ENCODE data around the gene FGF14.

The FGF14 gene

DNA sequence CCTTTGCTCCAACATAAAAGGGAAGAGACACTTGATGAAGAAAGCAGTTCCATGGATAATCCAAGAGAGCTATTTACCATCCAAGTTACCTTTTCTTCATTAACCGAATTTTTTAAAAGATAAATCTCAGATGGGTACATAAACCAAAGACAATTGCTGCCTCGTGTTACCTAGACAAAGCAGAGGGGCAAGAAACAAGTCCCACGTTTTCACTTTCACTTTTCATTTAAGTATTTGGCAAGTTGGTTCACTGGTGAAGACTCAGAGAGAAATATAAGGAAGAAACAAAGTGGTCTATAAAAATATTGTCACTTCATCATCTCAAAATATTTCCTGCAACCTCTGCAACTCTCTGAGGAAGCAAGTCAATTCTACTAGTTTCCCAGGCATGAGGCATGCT is 446.1 kb downstream of the FGF14 start:
- H3K27ac ChIP-seq (ENCODE audit: low read depth, low read length), result no peak overlapping the region
- no peak overlapping the region for H3K4me3 ChIP-seq (ENCODE audit: low read depth, low read length)

DNA sequence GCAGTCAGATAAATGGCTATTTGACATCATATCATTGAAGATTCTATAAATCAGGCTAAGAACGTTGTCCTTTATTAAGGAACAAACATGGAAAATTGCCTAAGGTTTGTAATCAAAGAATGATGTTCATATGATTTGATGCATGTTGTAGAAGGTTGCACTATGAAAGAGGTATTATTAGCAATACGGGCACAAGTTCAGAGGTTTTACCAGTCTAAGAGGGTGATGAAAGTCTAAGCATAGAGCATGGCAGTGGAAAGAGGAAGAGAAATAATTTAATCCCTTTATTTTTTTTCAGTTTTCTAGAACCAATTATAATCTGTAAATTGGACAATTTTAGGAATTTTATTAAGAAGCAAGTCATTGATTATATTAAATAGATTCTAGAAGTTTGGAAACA is 450.7 kb downstream of the FGF14 start:
- Histone ChIP-seq H3K36me3 (ENCODE audit: control insufficient read depth, insufficient read depth, low read length) (no peaks in the 10 kb centered on the region), H3K4me3 (ENCODE audit: low read depth, low read length) (no peak overlapping the region), H3K9me3 (ENCODE audit: control insufficient read depth, insufficient read depth, low read length) (no peaks in the 10 kb centered on the region), H3K9ac (ENCODE audit: low read depth, low read length) (no peak overlapping the region), H3K4me1 (ENCODE audit: control insufficient read depth, insufficient read depth, low read length) (peaks cover 3% of the 10 kb centered on the region; the same call in 1 of the 2 replicates), H3K27ac (ENCODE audit: low read depth, low read length) (no peak overlapping the region), H3K27me3 (ENCODE audit: control insufficient read depth, insufficient read depth, low read length) (no peaks in the 10 kb centered on the region)

More for the DNA sequence above, 446.1 kb downstream of the FGF14 start:
- Histone ChIP-seq H3K27me3 (ENCODE audit: control insufficient read depth, insufficient read depth, low read length) (no peaks in the 10 kb centered on the region), H3K4me1 (ENCODE audit: control insufficient read depth, insufficient read depth, low read length) (no peaks in the 10 kb centered on the region), H3K9ac (ENCODE audit: low read depth, low read length) (no peak overlapping the region), H3K36me3 (ENCODE audit: control insufficient read depth, insufficient read depth, low read length) (no peaks in the 10 kb centered on the region), H3K9me3 (ENCODE audit: control insufficient read depth, insufficient read depth, low read length) (no peaks in the 10 kb centered on the region)

DNA sequence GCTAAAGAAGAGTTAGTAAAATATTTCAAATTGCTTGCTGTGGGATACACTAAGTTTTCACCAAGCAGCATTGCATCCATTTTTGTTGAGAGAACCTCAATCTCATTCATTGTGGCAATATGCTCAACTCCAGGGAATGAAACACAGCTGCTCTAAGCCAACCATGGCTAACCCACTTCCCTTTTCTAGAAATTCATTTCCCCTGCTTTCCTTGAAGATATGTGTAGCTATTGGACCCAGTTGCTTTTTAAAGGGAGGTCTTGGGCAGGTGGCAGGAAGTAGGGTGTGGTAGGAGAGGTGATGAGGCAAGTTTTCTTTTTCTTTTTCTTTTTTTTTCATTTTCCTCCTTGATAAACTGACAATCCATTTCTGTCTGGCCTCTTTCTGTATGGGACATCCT is 452.2 kb downstream of the FGF14 start:
- Histone ChIP-seq H3K9me3 (ENCODE audit: control insufficient read depth, insufficient read depth, low read length) (no peaks in the 10 kb centered on the region), H3K4me3 (ENCODE audit: low read depth, low read length) (no peak overlapping the region), H3K27ac (ENCODE audit: low read depth, low read length) (no peak overlapping the region), H3K27me3 (ENCODE audit: control insufficient read depth, insufficient read depth, low read length) (no peaks in the 10 kb centered on the region), H3K4me1 (ENCODE audit: control insufficient read depth, insufficient read depth, low read length) (peaks cover 3% of the 10 kb centered on the region; the same call in 1 of the 2 replicates), H3K9ac (ENCODE audit: low read depth, low read length) (no peak overlapping the region), H3K36me3 (ENCODE audit: control insufficient read depth, insufficient read depth, low read length) (no peaks in the 10 kb centered on the region)

DNA sequence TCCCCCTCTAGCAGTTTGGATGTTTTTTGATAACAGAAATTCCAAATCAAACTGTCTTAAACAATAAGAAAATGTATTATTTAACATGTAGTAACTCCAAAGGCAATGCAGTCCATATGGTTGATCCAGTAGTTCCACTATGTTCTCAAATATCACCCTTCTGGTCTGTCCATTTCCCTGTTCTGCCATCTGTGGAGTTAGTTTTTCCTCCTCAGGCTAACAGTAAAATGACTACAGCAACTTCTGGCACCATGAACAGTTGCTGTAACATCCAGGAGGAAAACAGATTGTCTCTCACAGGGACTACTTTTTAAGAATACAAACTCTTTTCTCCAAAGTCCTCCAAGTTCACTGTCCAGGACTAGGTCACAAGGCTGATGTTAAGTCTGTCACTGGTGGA is 455.4 kb downstream of the FGF14 start:
- no peak overlapping the region for H3K9ac ChIP-seq (ENCODE audit: low read depth, low read length)
- no peak overlapping the region for H3K27ac ChIP-seq (ENCODE audit: low read depth, low read length)

GRCh38 chr13:101945435-101945834 is 456.4 kb downstream of the FGF14 start:
- Histone ChIP-seq H3K36me3 (ENCODE audit: control insufficient read depth, insufficient read depth, low read length) (no peaks in the 10 kb centered on the region), H3K9ac (ENCODE audit: low read depth, low read length) (no peak overlapping the region), H3K4me3 (ENCODE audit: low read depth, low read length) (no peak overlapping the region), H3K27me3 (ENCODE audit: control insufficient read depth, insufficient read depth, low read length) (no peaks in the 10 kb centered on the region), H3K9me3 (ENCODE audit: control insufficient read depth, insufficient read depth, low read length) (no peaks in the 10 kb centered on the region), H3K4me1 (ENCODE audit: control insufficient read depth, insufficient read depth, low read length) (peaks cover 5% of the 10 kb centered on the region; the same call in 1 of the 2 replicates), H3K27ac (ENCODE audit: low read depth, low read length) (no peak overlapping the region)

More for the DNA sequence above, 455.4 kb downstream of the FGF14 start:
- Histone ChIP-seq H3K9me3 (ENCODE audit: control insufficient read depth, insufficient read depth, low read length) (no peaks in the 10 kb centered on the region), H3K36me3 (ENCODE audit: control insufficient read depth, insufficient read depth, low read length) (no peaks in the 10 kb centered on the region), H3K4me3 (ENCODE audit: low read depth, low read length) (no peak overlapping the region), H3K27me3 (ENCODE audit: control insufficient read depth, insufficient read depth, low read length) (no peaks in the 10 kb centered on the region), H3K4me1 (ENCODE audit: control insufficient read depth, insufficient read depth, low read length) (peaks cover 6% of the 10 kb centered on the region; the same call in 1 of the 2 replicates)

DNA sequence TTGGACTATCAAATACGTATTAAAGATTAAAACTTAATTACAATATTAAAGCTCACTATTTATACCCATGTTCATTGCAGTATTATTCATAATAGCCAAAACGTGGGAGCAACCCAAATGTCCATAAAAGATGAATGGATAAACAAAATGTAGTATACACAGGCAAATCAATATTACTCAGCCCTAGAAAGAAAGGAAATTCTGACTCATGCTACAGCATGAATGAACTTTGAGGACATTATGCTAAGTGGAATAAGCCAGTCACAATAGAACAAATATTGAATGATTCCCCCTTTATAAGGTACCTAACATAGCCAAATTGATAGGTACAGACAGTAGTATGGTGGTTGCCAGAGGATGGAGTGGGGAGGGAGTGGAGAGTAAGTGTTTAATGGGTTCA is 457.3 kb downstream of the FGF14 start:
- Histone ChIP-seq H3K27me3 (ENCODE audit: control insufficient read depth, insufficient read depth, low read length) (no peaks in the 10 kb centered on the region), H3K9me3 (ENCODE audit: control insufficient read depth, insufficient read depth, low read length) (no peaks in the 10 kb centered on the region), H3K27ac (ENCODE audit: low read depth, low read length) (no peak overlapping the region), H3K36me3 (ENCODE audit: control insufficient read depth, insufficient read depth, low read length) (no peaks in the 10 kb centered on the region), H3K9ac (ENCODE audit: low read depth, low read length) (no peak overlapping the region), H3K4me3 (ENCODE audit: low read depth, low read length) (no peak overlapping the region), H3K4me1 (ENCODE audit: control insufficient read depth, insufficient read depth, low read length) (0 out of 2 replicates have a peak, but pooled peaks cover 4% of the 10 kb centered on the region)

DNA sequence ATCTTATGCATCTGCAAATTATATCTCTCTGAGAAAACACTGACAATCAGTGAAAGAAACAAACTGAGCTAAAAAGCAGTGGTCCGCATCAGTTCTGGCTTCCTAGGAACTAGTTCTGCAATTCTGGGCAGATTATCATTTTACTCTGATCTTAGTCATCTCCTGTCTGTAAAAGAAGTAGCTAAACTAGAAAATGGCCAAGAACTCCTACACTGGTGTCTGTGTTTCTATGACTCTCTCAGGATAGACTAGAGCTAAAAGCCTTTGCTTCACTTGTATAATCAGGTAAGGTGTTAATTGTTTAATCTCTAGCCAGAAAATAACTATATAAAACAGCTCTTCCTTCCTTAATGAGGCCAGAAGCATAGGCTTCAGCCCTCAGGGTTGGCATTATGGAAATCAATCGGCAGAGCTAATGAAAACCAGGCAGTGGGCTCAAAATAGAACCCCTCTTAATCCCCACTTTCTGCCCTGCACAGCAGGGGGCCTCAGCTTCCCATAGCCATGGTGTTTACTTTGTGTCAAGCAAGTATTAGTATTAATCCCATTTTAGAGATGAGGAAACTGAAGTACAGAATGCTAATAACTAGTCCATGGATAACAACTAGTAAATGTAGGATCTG is 459.2 kb downstream of the FGF14 start:
- Histone ChIP-seq H3K4me3 (ENCODE audit: low read depth, low read length) (no peak overlapping the region), H3K36me3 (ENCODE audit: control insufficient read depth, insufficient read depth, low read length) (no peaks in the 10 kb centered on the region), H3K9ac (ENCODE audit: low read depth, low read length) (no peak overlapping the region), H3K27ac (ENCODE audit: low read depth, low read length) (no peak overlapping the region), H3K4me1 (ENCODE audit: control insufficient read depth, insufficient read depth, low read length) (0 out of 2 replicates have a peak, but pooled peaks cover 4% of the 10 kb centered on the region), H3K9me3 (ENCODE audit: control insufficient read depth, insufficient read depth, low read length) (no peaks in the 10 kb centered on the region), H3K27me3 (ENCODE audit: control insufficient read depth, insufficient read depth, low read length) (no peaks in the 10 kb centered on the region)

GRCh38 chr13:101942038-101942437 is 459.8 kb downstream of the FGF14 start:
- 0 out of 2 replicates have a peak, but pooled peaks cover 4% of the 10 kb centered on the region for H3K4me1 ChIP-seq (ENCODE audit: control insufficient read depth, insufficient read depth, low read length)
- no peaks in the 10 kb centered on the region for H3K36me3 ChIP-seq (ENCODE audit: control insufficient read depth, insufficient read depth, low read length)
- no peaks in the 10 kb centered on the region for H3K9me3 ChIP-seq (ENCODE audit: control insufficient read depth, insufficient read depth, low read length)
- no peaks in the 10 kb centered on the region for H3K27me3 ChIP-seq (ENCODE audit: control insufficient read depth, insufficient read depth, low read length)
- H3K4me3 ChIP-seq (ENCODE audit: low read depth, low read length), result no peak overlapping the region
- H3K27ac ChIP-seq (ENCODE audit: low read depth, low read length), result no peak overlapping the region
- H3K9ac ChIP-seq (ENCODE audit: low read depth, low read length), result no peak overlapping the region

DNA sequence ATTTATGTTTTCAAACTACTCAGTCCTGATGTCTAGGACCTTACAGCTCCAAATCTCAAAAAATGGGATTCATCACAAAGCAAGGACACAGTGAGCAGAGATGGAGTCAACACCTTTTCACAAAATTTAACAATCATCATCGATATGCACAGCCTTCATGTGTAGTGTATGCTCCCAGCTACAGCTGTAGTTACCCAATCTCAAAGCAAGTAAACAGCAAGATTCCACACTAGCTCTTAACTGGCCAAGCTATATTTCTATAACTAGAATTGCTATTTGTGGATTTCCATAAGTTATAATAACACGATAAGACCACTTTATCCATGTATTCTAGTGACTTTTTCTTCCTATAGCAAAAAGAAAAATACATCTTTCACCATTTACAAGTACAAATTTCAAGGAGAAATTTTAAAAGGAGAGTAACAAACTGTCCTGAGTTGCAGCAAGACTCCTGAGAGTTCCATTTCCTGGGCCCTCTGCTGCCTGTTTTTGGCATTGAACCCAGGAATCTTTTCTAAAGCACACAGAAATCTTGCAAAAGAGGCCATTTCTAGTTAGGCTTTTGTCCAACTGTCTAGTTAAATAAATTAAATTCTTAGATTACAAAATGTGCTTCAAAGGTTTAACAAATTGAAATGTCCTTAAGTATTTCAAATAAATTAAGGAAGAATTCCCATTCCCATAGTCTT is 460.6 kb downstream of the FGF14 start:
- Histone ChIP-seq H3K36me3 (ENCODE audit: control insufficient read depth, insufficient read depth, low read length) (no peaks in the 10 kb centered on the region), H3K9ac (ENCODE audit: low read depth, low read length) (no peak overlapping the region), H3K4me3 (ENCODE audit: low read depth, low read length) (no peak overlapping the region), H3K9me3 (ENCODE audit: control insufficient read depth, insufficient read depth, low read length) (no peaks in the 10 kb centered on the region), H3K4me1 (ENCODE audit: control insufficient read depth, insufficient read depth, low read length) (0 out of 2 replicates have a peak, but pooled peaks cover 4% of the 10 kb centered on the region), H3K27ac (ENCODE audit: low read depth, low read length) (no peak overlapping the region), H3K27me3 (ENCODE audit: control insufficient read depth, insufficient read depth, low read length) (no peaks in the 10 kb centered on the region)

- Histone ChIP-seq H3K27me3 (ENCODE audit: control insufficient read depth, insufficient read depth, low read length) (no peaks in the 10 kb centered on the region), H3K36me3 (ENCODE audit: control insufficient read depth, insufficient read depth, low read length) (no peaks in the 10 kb centered on the region), H3K9ac (ENCODE audit: low read depth, low read length) (no peak overlapping the region), H3K4me3 (ENCODE audit: low read depth, low read length) (no peak overlapping the region), H3K27ac (ENCODE audit: low read depth, low read length) (no peak overlapping the region), H3K4me1 (ENCODE audit: control insufficient read depth, insufficient read depth, low read length) (0 out of 2 replicates have a peak, but pooled peaks cover 4% of the 10 kb centered on the region), H3K9me3 (ENCODE audit: control insufficient read depth, insufficient read depth, low read length) (no peaks in the 10 kb centered on the region)
Observed at GRCh38 chr13:101939370-101939769, 462.5 kb downstream of the FGF14 start.

DNA sequence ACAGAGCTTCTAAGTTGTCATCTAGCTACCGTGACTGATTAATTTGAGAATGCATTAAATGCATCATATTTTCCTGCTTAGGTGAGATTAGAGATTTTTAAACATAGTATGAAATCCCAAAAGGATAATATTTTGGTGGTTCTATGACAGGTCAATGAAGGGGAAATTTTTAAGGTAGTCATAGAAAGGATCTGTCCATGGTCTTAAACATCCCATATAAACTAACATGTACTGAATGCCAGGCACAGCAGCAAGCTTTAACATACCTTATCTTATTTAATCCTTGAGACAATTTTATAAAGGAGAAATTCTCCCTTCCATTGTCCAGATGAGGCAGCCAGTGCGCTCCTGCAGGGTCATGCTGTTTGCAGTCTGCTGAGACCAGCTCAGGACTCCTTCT is 466.0 kb downstream of the FGF14 start:
- no peaks in the 10 kb centered on the region for H3K27me3 ChIP-seq (ENCODE audit: control insufficient read depth, insufficient read depth, low read length)
- no peak overlapping the region for H3K27ac ChIP-seq (ENCODE audit: low read depth, low read length)
- H3K4me3 ChIP-seq (ENCODE audit: low read depth, low read length), result no peak overlapping the region
- no peaks in the 10 kb centered on the region for H3K9me3 ChIP-seq (ENCODE audit: control insufficient read depth, insufficient read depth, low read length)
- H3K36me3 ChIP-seq (ENCODE audit: control insufficient read depth, insufficient read depth, low read length), result no peaks in the 10 kb centered on the region
- no peak overlapping the region for H3K9ac ChIP-seq (ENCODE audit: low read depth, low read length)
- H3K4me1 ChIP-seq (ENCODE audit: control insufficient read depth, insufficient read depth, low read length), result no peaks in the 10 kb centered on the region
